NCI-H2227 (cell line): ENCODE measurements around the gene PVALB.

Experiments
- DNase-seq: peaks from one replicate; lab custom pipeline; 2025; ENCODE audit not compliant: unreplicated experiment; lab: John Stamatoyannopoulos, UW

PVALB gene

DNA sequence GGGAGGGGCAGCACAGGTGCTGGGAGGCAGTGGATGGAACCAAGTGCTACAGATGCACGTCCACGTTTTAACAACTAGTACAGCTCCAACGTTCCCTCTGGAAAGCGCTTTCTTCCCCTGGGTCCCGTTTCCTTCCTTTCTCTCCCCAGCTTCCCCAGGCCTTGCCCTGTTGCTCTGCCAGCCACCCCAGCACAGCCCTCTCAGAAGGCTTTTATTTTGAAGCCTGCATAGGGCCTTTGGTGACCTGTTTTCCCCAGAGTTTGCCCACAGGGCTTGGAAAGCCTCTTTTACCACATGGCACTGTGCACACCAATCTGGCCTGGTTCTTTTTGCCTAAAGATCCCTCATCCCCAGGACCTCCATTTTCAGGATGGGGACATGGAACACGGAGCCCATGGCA, 30.1 kb upstream of the PVALB start:
- DNase-seq: no peak

DNA sequence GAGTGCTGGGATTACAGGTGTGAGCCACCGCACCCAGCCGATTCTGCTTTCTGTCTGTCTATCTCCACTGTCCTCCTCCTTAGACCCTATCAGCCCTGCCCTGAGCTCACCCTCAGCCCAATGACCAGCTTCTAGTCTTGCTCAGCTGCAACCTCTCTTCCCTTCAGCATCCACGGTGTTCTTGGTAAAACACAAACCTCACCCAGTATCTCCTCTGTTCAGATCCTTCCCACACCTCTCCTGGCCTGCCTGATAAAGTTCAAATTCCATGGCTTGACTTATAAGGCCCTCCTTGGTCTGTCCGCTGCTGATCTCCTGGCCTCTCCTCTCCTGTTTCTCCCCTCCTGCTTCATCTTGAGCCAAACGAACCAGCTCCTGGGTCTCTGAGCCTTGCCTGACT, 29.4 kb upstream of the PVALB start:
- no peak for DNase-seq

DNA sequence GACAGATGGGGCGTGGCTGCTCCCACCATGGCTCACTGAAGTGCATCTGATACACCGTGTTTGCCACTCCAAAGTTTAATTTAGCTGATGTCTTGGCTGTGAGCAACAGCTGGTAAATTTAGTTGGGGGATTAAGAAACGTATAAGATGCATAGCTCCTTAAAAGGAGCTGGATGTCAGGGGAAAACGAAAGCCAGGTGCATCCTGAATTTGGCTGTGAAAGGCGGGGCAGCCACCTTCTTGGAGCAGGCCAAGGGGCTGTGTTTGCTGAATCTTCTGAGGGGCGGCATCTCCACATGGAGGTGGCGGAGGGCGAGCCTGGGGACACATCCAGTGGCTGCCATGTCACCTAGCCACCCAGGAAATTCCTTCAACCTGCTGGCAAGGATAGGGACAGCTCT, 23.3 kb upstream of the PVALB start:
- no peak for DNase-seq

DNA sequence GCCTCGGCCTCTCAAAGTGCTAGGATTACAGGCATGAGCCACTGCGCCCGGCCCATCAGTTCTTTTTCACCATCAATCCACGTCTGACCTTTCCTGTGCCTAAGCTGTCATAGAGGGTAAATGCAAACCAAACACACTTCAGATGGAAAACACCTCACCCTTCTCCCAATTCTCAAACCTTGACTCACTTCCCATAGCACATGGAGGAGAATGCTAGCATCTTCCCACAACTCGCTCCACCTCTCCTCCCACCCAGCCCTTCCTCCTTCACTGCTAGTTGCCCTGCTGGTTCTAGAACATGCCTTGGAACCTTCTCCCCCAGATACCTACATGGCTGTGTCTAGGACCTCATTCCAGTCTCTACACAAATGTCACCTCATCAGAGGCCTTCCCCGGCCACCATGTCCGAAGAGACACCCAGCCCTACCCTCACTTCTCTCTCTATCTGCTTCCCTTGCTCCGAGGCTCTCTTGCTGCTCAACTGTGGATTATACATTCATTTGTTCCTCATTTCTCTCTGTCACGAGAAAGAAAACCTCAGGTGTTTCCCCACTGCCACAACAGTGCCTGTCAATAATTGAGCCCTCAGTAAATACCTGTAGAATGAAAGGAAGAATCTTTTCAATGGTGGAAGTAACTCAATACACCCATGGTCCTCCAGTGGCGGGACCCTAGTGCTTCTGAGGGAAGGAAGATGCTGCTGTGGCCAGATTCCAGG, 22.7 kb upstream of the PVALB start:
- DNase-seq: no peak

DNA sequence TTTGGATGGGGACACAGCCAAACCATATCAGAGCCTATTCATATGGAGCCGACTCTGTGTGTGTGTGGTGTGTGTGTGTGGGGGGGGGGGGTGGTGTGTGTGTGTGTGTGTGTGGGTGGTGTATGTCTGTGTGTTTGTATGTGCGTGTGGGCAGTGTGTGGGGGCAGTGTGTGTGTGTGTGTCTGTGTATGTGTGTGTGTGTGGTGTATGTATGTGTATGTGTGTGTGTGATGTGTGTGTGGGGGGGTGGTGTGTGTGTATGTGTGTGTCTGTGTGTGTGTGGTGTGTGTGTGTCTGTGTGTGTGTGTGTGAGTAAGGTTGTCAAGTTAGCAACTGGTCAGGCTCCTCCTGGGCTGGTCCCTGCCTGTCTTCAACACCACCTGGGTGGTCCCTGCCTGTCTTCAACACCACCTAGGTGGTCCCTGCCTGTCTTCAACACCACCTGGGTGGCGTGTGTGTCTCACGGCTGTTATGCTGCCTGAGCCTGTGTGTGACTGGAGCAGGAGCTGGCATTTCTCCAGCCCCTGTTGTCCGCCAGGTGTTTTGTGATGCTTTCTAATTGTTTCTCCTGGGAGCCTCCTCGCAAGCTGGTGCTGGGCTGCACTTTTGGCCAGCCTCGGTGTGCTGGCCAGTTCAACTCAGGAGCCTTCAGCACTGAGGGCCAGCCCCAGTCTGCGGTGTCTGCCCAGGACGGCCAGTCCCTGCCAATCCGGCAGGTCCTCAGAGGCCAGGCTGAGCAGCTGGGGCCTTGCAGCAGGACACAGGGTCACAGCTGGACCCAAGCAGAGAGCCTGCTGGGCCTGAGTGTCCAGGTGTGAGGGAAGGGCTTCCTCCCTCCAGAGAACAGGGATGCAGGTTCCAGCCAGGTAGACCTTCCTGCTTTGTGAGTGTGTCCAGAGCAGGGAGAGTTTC, 21.5 kb upstream of the PVALB start:
- no peak for DNase-seq

DNA sequence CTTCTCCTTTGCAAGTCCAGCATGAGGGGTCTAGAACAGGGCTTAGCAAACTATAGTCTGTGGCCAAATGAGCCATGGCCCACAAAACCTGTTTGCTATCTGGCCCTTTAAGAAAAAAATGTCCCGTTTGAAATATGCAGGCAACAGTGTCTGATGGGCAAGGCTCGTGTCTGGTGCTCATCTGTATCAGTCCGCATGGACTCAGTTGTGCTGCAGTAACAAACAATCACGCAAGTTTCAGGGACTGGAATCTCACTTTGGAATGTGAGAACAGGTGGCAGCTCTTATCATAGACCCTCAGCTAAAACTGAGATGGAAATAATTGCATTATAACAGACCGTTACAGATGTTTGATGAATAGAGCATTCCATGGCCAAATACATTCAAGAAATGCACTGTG, 19.1 kb upstream of the PVALB start:
- no peak for DNase-seq

DNA sequence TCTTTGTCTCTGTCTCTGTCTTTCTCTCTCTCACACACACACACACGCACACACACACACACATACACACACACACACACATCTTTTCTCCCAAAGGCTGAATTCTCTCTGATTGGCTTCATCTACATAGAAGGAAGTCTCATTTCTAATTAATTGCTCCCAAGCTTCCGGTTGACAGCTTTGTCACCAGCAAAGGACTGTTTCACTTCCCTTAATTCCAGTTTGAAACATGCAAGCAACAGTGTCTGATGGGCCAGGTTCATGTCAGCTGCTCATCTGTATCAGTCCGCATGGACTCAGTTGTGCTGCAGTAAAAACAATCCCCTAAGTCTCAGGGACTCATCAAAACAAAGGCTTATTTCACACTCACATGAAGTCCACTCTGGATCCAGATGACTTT, 16.2 kb upstream of the PVALB start:
- DNase-seq: no peak

DNA sequence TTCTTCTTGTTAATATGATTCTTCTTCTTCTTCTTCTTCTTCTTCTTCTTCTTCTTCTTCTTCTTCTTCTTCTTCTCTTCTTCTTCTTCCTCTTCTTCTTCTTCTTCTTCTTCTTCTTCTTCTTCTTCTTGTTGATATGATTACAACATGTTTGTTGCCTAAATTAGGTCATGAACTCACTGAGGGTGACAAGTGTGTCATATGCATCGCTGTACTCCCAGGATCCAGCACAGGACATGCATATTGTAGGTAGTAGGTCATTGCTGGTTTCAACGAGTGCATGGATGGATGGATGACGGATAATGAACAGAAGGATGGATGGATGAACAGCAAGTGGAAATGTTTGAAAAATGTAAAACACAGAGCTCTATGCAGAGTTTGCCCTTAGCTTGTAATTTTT, 14.9 kb upstream of the PVALB start:
- DNase-seq: no peak

DNA sequence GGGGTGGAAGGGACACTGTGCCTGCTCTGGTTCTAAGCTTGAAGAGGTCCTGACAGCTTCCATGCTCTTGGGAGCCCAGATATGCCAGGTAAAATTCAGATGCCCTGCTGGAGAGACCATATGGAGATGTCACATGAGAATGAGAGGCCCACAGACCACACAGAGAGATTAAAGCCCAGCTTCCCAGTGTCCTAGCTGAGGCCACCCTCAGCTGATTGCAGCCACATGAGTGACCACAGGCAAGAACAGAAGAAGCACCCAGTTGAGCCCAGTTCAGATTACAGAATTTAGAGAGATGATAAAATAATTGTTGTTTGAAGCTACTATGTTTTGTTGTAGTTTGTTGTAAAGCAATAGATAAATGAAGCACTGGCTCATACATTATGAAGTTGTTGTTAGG, 14.4 kb upstream of the PVALB start:
- no peak for DNase-seq

DNA sequence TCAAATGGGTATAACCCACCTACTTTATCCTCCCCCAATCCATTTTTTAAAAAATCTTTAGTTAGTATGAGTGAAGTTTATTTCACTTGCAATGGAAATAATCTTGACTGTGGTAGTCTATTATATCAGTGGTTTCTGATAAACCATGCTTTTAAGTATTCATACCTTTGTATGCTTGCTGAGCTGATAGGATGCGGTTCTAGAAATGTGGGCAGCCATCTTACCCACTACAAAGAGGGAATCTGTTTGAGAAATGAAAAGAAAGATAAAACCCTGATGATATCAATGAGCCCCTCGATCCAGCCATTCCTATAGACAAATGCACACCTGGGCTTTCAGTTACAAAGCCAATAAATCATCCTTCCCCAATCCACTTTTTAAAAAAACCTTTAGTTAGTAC, 13.8 kb upstream of the PVALB start:
- DNase-seq: no peak

DNA sequence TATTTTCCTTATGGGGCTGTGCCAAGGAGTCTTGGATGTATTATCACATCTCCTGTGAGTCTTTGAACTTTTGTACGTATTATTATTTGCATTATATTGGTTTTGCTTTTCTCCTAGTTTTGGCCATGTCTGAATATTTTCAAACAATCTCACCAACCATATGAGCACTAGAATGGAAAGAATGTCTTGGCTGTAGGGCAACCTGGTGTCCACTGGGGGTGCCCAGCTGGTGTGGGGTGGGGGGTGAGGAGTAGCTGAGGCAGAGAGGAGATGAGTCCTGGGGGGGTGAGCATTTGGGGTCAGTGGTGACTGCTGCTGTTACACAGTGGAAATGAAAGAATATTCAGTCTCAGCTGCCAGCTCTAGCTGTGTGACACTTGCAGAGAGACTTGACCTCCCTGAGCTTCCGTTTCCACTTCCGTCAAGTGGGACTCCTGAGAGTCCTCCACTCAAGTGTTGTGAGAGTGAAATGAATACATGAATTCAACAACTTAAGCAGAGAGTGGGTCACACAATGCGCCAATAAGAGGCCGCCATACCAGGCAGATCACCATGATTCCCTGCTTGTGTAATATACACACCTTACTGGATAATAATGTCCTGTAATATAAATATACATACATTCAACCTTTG, 12.7 kb upstream of the PVALB start:
- DNase-seq: no peak

DNA sequence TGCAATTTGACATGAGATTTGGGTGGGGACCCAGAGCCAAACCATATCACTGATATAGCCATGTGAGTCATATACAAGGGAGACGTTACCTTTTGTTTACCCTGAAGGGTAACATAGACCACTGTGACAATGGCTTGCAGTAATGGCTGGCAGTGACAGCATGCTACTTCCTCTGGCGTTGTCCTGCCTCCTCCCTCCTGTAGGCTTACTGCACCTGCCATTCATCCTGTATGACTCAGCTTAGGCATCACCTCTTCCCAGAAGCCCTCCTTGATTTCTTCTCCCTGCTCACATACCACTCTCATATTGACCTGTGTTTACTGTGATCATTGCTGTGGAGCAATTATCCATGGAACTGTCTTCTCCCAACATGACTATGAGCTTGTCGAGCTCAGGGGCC, 12.0 kb upstream of the PVALB start:
- DNase-seq: no peak

DNA sequence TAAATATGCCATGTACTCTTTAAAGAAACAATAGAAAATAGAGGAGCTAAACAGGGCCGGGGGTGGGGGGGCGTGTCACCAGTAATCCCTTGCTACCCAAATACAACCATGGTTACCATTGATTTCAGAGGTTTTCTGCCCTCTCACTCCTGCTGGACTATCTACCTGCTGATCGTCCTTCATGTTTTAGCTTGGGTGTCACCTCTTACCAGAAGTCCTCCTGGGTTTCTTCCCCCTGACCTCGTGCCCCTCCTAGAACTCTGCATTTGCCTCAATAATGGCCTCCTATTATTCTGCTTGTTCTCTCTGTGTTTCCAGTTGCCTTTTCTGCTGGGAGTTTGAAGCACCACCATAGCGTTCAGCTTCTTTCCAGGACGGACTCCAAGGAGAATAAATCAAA, 9.4 kb upstream of the PVALB start:
- no peak for DNase-seq

DNA sequence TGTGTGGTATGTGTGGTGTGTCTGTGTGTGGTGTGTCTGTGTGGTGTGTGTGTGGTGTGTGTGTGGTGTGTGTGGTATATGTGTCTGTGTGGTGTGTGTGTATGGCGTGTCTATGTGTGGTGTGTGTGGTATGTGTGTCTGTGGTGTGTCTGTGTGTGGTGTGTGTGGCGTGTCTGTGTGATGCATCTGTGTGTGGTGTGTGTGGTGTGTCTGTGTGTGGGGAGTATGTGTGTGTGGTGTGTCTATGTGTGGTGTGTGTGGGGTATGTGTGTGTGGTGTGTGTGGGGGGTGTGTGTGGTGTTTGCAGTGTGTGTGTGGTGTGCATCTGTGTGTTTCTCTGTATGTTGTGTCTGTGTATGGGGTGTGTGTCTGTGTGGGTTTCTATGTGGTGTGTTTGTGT, 7.8 kb upstream of the PVALB start:
- no peak for DNase-seq

DNA sequence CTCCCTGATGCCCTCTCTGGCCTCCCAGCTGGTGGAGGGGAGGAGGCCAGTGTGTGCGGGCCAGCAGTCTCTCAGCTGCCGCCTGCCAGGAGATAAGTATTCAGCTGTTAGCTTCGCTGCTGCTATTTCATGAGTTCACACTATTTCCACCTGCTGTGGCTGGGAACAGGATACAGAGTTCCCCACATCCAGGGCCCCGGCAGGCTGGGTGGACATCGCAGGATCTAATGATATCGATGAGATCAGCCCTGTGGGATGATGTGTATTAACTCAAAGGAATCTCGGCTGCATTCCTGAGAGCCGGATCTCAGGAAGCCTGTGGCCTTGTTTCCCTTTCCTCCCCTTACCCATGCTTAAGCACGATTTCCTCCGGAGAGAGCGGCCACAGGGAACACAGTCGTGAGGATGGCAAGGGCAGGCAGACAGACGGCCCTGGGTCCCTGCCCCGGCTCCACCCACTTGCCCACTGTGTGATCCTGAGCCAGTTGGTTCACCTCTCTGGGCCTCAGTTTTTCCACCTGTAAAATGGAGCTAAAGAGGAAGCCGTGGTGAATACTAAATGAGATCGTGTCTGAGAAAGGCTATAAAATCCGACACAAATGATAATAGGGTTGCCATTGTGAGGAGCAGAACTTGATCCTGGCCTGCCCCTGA, 6.5 kb upstream of the PVALB start:
- DNase-seq: no peak

DNA sequence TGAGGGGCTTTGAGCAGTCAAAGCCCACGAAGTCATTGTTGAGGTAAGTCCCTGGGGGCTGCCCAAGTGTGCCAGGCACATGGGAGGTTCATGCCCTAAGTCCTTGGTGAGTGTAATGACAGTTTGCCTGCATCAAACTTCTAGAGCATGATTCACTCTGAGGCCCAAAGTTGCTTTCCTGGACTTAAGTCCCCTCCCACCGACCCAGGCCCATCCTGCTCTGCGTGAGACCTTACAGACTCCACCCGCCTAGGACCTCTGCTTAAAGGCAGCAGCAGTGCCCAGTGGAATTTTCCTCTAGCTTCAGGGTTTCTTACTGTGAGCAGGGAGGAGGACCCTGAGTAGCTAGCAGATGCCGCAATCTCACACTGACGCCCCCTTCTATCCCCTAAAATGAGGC, 5.7 kb upstream of the PVALB start:
- no peak for DNase-seq

DNA sequence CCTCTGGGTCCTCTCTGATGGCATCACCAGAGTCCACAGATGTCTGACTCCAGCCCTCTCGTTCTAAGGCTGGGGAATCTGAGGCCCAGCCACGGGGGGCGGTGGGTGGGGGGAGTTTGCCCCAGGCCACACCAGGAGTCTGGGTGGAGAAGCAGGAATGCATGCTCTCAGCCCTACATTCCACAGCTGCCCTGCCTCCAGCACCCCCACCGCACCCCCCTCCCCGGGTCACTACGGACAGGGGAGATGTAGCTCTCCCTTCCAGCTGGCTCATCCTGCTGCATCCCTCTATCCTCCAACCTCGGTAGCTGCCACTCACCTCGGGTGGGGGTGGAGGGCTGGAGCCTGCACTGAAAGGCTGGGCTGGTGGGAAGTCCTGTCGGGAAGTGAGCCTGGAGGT, 2.3 kb upstream of the PVALB start:
- no peak for DNase-seq

DNA sequence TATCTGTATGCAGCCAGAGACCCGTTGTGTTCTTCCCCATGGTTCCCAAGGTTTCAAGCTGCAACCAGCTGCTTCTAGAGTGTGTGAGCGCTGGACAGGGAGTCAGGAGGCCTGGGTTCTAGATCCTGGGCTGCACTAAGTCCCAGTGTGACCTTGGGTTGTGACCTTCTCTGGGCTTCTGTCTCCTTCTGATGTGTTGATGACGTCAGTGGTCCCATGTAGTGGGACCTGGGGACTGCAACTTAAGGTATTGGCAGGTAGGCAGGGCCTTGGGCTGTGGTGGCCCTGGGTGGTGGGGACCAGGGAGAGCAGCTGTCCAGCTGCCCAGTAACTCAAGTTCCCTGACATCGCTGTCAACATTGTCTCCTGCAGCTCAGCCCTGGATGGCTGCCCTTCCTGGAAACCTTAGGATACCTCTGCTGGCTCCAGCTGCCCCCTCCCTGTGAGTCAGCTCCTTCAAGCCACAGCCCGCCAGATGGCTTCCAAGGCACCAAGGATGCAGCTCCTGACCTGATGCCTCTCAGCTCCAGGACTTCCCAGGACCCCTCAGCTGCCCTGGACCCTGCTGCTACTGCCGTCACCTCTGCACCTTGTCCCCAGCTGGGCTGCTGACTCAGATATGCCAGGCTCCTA, 1.3 kb upstream of the PVALB start:
- DNase-seq: no peak

DNA sequence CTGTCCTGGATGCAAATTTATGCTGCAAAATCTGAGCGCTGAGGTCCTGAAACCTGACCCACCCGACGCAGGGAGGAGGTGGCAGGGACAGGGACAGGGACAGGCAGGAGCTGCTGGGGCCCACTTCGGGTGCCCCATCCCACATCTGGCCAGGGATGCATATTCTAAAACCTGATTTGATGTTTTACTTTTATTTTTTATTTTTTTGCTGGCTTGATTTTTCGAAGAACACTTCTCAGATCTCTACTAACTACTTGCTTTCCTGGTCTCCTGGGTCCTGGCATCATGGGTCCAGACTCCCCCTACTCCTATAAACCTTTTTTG, 652 bp upstream of the PVALB start:
- DNase-seq: no peak

DNA sequence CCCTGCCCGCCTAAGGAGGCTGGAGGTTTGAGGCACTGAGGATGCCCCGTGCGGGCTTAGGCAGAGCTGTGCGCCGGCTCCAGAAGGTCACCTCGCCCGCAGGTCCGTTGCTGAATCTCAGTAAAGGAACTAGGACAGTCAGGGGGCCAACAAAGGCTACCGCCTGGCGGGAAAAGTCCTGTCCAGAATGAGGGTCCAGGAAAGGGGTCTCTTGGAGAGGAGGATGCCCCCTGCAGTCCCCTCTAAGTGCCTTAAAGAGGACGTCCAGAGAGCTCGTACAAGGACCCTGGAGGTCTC, 548 bp downstream of the PVALB start:
- DNase-seq: no peak

DNA sequence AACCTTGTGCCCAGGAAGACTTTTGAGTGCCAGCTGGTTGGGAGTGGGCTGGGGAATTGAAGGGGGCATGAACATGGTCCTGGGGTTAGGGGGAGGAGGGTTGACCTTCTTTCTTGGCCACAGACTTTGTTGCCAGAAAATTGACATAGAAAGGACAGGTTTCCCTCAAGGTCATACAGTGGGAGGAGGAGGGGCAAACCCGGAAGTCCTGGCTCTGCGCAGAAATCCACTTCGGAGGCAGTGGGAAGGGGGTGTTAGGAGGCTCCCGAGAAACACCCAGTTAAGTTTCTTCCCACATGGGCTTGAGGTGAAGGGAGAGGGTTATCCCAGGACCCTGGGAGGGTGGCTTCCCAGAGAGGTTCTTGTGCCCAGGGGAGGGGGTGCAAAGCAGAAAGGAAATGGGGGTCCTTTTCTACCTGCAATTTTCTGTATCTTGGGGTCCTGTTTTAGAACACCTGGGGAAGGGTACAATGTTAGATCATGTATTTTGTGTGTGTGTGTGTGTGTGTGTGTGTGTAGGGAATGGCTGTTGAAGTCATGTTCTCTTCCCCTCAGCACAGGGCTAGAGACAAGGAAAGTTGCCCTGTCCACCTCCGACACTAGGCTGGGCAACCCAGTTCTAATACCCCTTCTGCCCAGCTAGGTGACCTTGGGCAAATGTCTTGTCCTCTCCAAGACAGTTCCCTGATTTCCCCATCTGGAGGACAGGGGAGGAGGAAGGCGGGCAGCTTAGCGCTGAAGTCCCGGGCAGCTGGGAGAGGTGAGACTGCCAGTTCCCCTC, 1.1 kb downstream of the PVALB start:
- DNase-seq: no peak
